ENCODE data around the gene ZNF556.

The ZNF556 gene

GRCh38 chr19:2867025-2867991, at the start of gene ZNF556:
TSS of gene ZNF556 (plus strand) at chr19:2867335. CDS start at chr19:2867422, 87 bp downstream.
- DNase-seq (ENCODE audit: low spot score), result peak; percentile 100

GRCh38 chr19:2819540-2820111, 47.5 kb upstream of the ZNF556 start, which contains the start of gene ZNF554:
TSS of gene ZNF554 (plus strand) at chr19:2819868. CDS start at chr19:2820072, 204 bp downstream.
- peak; percentile 94 for DNase-seq (ENCODE audit: low spot score)

GRCh38 chr19:2820112-2820702, 46.9 kb upstream of the ZNF556 start:
- no peak for DNase-seq (ENCODE audit: low spot score)

GRCh38 chr19:2822846-2823245, 44.3 kb upstream of the ZNF556 start:
- no peak for DNase-seq (ENCODE audit: low spot score)

GRCh38 chr19:2823646-2824045, 43.5 kb upstream of the ZNF556 start:
- DNase-seq (ENCODE audit: low spot score), result no peak

GRCh38 chr19:2824129-2824528, 43.0 kb upstream of the ZNF556 start:
- no peak for DNase-seq (ENCODE audit: low spot score)

- no peak for DNase-seq (ENCODE audit: low spot score)
Measured at GRCh38 chr19:2827022-2827421, 40.1 kb upstream of the ZNF556 start.

- DNase-seq (ENCODE audit: low spot score), result no peak
Measured at GRCh38 chr19:2827840-2828489, 39.2 kb upstream of the ZNF556 start.

GRCh38 chr19:2834294-2834871, 32.8 kb upstream of the ZNF556 start:
- DNase-seq (ENCODE audit: low spot score), result no peak

- DNase-seq (ENCODE audit: low spot score), result no peak
Measured at GRCh38 chr19:2837430-2837829, 29.7 kb upstream of the ZNF556 start.

GRCh38 chr19:2840794-2841791, 26.0 kb upstream of the ZNF556 start, which contains the start of gene ZNF555:
TSS of gene ZNF555 (plus strand) at chr19:2841475. CDS start at chr19:2841573, 98 bp downstream.
- peak; percentile 99 for DNase-seq (ENCODE audit: low spot score)

GRCh38 chr19:2841855-2842574, 25.1 kb upstream of the ZNF556 start:
- no peak for DNase-seq (ENCODE audit: low spot score)

- no peak for DNase-seq (ENCODE audit: low spot score)
Measured at GRCh38 chr19:2845107-2845506, 22.0 kb upstream of the ZNF556 start.

- no peak for DNase-seq (ENCODE audit: low spot score)
Measured at GRCh38 chr19:2846180-2846894, 20.8 kb upstream of the ZNF556 start.

GRCh38 chr19:2847507-2847906, 19.6 kb upstream of the ZNF556 start:
- DNase-seq (ENCODE audit: low spot score), result no peak

- DNase-seq (ENCODE audit: low spot score), result no peak
Measured at GRCh38 chr19:2848616-2849015, 18.5 kb upstream of the ZNF556 start.

GRCh38 chr19:2850256-2850925, 16.7 kb upstream of the ZNF556 start:
- no peak for DNase-seq (ENCODE audit: low spot score)

GRCh38 chr19:2852598-2852997, 14.5 kb upstream of the ZNF556 start:
- DNase-seq (ENCODE audit: low spot score), result no peak

Measured in cerebellar cortex (tissue), 1 donor.